Measurements from ENCODE around the gene BCLAF1.
"Not testable (repeated sequence)": the region's sequence is repeated elsewhere in the genome, so short reads cannot be mapped to it uniquely, and the experiment has no call there.

The BCLAF1 gene

GRCh38 chr6:136249811-136250685 lies 39.6 kb downstream of the BCLAF1 start, which contains the start of gene MTFR2:
MTFR2 (minus strand) TSS chr6:136250311; CDS start chr6:136249099, 1,212 bp downstream.
- peak; percentile 100 for DNase-seq (ENCODE audit: low spot score)

DNA sequence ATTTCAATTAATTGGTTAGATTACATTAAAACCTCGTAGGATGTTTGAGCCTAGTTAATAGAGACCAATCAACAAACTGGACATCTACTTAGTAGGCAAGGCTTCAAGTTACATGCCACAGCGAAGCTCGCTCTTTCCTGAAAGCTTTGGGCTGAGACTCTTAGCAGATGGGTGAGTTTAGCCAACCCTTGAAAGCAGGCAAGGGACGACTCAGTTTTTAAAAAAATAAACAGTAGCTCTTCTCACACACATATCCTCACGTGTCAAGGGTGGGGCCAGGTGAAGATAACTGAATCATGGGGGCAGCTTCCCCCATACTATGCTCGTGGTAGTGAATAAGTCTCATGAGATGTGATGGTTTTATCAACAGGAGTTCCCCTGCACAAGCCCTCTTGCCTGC lies 40.3 kb downstream of the BCLAF1 start:
- peak; percentile 51 for DNase-seq (ENCODE audit: low spot score)

GRCh38 chr6:136244061-136244616 lies 45.5 kb downstream of the BCLAF1 start:
- DNase-seq (ENCODE audit: low spot score), result no peak

GRCh38 chr6:136236466-136237293 lies 53.0 kb downstream of the BCLAF1 start:
- no peak for DNase-seq (ENCODE audit: low spot score)

DNA sequence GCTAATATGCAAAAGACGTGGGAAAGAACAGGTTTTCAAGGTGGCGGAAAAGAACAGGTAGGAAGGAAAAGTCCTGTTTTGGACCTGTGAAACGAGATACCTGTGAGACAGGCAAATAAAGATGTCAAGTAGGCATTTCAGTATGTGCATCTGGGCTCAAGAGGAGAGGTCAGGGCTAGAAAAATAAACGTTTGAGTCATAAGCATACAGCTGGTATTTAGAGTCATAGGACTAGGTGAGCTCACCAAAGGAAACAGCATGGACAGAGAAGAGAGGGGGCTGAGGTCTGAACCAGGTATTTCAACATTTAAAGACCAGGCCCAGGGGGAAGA lies 54.4 kb downstream of the BCLAF1 start:
- no peak for DNase-seq (ENCODE audit: low spot score)

GRCh38 chr6:136232701-136233100 lies 56.9 kb downstream of the BCLAF1 start:
- DNase-seq (ENCODE audit: low spot score), result no peak

GRCh38 chr6:136230219-136230853 lies 59.3 kb downstream of the BCLAF1 start:
- DNase-seq (ENCODE audit: low spot score), result no peak

DNA sequence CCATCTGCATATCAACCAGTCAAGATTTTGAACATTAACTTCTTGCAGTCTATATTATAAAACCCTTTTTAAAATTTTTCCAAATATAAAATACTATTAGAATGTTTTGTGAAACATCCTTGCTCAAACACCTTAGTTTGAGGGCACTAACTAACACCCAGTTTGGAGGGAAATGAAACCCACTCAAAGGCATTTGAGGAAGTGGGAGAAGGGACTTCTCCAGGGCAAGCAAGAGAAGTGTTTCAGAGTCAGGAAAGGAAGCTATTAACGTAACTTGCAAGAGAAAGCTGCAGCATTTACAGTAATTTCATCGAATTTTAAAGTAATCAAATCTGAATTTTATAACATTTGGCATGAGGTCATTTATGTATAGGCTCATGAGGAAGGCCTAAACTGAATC lies 60.8 kb downstream of the BCLAF1 start:
- no peak for DNase-seq (ENCODE audit: low spot score)

GRCh38 chr6:136226674-136227377 lies 62.8 kb downstream of the BCLAF1 start:
- DNase-seq (ENCODE audit: low spot score), result no peak

DNA sequence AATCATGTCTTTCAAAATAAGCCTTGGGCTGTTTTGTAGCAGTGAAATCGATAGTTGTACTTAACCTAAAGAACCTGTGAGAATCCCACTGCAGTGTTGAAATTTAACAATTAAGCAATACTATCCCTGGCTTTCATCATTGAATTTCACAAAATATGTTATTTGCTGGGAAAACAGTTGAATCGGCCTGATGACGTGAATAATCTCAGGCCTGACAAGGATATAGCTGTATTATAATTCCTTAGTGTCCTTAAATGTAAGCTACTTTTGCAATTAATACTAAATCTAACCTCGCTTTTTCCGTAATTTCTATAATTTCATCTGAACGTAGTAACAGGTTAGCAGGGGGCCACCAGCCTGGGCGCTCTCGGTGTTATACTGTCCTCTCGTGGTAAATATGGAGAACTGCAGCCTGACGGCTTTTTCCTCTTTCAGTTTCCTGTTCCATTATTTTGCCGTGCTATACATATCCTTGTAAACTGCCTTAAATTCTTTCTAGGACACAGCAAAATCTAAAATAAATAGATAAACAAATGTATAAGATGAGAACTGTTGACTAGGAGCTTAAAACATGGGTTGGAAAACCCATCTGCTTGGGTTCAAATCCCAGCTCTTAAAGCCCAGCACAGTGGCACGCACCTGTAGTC lies 63.5 kb downstream of the BCLAF1 start:
- peak; percentile 66 for DNase-seq (ENCODE audit: low spot score)

- peak; percentile 53 for DNase-seq (ENCODE audit: low spot score)
Measured at GRCh38 chr6:136225496-136225895, 64.2 kb downstream of the BCLAF1 start.

- not testable (repeated sequence) for DNase-seq (ENCODE audit: low spot score)
Measured at GRCh38 chr6:136224974-136225373, 64.7 kb downstream of the BCLAF1 start.

GRCh38 chr6:136216503-136217401 lies 72.9 kb downstream of the BCLAF1 start:
- no peak for DNase-seq (ENCODE audit: low spot score)

DNA sequence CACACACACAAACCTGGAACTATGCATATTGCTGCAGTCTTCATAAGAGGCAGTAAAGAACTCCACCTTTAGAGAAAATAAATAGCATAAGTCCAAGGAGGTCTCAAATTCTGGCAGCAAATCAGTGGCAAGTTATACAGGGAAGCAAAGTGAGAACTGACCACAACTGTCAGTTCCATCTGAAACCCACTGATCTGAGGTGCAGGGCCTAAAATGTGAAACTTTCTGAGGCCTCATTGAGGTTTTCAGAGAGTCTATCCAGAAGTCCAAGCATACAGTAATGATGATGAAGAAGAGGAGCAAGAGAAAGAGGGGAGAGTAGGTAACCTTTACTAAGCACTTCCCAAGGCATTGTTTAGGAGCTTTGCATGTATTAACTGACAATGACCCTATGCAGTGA lies 75.8 kb downstream of the BCLAF1 start:
- DNase-seq (ENCODE audit: low spot score), result no peak

DNA sequence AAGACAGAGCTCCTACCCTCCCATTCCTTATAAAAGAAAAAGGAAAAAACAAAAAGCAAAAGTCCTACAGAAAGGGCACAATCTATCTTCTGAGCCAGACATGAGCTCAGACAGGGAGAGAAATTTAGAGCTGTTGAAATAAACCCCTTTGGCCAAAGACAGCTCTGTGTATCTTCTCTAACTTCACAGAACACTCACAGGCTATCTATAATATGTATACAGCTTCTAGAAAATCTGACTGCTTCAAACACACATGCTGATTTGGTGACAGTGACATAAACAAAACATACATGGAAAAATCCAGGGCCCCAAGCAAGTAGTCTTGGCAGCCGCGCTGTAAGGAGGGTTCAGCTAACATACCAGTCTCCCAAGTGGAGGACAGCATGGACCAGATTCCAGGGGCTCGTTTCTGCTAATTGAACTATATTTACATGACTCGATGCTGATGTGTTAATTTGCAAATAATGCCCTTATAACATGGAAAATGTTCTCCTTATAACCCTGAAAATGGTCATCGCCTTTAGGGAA lies 76.6 kb downstream of the BCLAF1 start:
- DNase-seq (ENCODE audit: low spot score), result no peak

DNA sequence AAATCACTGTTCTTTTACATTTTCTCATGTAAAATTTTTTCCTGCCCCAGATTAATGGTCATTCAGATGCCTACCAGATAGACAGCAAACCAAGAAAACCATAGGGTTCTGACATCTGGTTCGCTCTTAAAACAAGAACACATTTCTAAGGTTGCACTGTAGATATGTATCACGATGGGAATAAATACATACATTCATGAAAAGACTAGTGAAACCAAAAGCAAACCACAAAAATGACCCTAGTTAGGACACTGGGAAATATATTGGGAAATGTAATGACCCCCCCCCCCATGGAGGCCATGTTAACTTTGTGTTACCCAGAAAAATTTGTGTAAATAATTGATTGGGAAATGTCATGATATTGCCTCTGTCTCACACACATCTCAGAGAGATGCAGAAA lies 77.0 kb downstream of the BCLAF1 start:
- no peak for DNase-seq (ENCODE audit: low spot score)

GRCh38 chr6:136210398-136211165 lies 79.1 kb downstream of the BCLAF1 start:
- DNase-seq (ENCODE audit: low spot score), result no peak

- DNase-seq (ENCODE audit: low spot score), result no peak
Measured at GRCh38 chr6:136209496-136209895, 80.2 kb downstream of the BCLAF1 start.

- DNase-seq (ENCODE audit: low spot score), result no peak
Measured at GRCh38 chr6:136208783-136209182, 80.9 kb downstream of the BCLAF1 start.
